Stimulated activated CD8-positive, alpha-beta memory T cell treated with anti-CD3 and anti-CD28 coated beads, Interleukin-12 subunit alpha, Interleukin-12 subunit beta, amount 100 ng/mL, for 24 hours (primary cell): ENCODE data around the gene YOD1.
A peak's percentile ranks its signal among the peaks of the same experiment; 100 is the strongest.

Source experiments
- DNase-seq: peaks from one replicate; pipeline ENCODE4 v3.0.0-alpha.2; 2020; ENCODE audit errors: extremely low read depth

YOD1 gene

DNA sequence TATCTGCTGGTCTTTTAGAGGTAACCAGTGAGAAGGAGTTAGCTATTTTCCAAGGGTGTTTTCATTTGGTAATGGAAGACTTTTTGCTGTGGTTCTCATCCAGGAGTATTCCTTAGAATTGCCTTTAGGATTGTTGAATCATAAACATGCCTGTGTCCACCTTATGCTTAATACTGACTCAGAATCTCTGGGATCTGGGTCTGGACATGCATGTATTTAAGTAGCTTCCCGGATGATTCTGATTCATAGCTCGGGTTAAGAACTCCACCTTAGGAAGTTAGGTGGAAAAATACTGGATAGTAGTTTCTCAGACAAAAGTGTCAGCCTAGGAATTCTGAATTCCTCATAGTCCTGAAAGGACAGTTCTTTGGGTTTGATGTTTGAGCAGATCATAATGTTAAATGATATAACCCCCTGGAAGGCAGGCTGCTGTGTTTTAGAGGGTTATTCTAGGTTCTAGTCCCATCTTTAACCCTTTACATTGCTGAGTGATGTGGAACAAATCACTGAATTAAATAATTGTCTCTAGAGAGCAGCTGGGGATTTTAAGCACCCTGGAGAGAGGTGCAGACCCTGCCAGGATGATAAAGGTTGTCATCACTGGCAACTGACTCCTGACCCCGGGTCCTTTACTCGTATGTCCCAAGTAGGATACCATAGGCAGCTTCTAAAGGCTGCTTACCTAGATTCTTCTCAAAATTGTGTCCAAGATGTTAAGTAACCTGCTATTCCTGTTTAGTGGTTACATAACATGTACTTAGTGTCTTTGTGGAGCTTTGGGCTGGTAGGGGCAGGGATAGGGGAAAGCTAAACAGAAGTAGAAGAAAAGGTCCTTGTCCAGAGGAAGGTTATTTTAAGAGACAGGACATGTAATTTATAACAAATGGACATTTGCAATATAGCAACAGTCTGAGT lies 23.2 kb upstream of the YOD1 start:
- no peak for DNase-seq

DNA sequence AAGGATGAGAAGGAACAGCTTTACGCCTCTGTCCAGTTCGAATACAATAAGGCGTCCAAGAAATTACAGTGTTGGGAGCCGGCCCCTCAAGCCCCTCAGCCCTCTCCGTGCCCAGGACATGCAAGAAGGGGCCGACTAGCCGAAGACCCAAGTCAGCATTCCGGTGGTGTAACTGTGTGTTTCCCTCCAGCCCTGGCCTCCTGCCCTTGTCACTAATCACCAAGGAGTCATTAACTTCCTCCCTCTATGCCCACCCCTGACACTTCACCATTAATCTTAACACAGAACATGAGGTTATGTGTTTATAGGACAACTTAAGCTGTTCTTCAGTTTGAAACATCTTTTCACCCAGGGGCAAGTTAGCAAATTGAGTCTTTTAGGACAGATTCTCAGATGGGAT lies 21.2 kb upstream of the YOD1 start:
- no peak for DNase-seq

DNA sequence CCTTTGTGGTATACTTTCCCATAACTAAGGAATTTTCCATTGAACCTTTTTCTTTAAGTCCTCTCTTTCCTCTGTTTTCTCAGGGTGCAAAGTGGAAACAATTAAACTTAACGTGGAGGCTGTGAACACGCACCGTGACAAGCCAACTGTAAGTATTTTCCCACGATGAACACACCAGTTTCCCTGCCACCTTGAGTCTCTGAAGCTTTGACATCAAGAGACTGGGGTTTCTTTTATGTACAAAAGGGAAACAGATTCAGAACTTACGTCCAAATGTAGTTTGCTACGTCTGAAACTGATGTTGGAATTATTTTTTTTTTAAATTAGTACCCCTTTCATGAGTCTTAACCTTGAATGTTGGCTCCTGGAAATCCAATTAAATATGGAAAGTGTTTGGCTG lies 20.4 kb upstream of the YOD1 start:
- no peak for DNase-seq

DNA sequence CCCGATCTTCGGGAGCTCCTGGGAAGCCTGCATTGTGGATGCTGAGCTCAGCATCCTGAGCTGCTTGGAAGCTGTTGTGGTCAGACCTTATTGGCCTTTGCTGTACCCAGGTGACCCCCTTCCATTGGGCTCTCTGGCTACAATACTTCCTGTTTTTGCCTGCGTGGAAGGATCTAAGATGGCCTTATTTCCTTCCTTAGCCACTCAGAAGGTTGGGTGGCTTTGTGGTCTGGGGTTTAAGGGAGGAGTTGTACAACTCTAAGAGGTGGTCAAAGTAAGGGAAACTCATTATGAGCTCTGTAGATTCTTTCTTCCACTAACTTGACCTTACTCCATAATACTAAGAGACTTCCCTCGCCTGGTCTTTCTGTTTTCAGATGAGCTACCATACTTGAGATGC lies 19.8 kb upstream of the YOD1 start:
- no peak for DNase-seq

DNA sequence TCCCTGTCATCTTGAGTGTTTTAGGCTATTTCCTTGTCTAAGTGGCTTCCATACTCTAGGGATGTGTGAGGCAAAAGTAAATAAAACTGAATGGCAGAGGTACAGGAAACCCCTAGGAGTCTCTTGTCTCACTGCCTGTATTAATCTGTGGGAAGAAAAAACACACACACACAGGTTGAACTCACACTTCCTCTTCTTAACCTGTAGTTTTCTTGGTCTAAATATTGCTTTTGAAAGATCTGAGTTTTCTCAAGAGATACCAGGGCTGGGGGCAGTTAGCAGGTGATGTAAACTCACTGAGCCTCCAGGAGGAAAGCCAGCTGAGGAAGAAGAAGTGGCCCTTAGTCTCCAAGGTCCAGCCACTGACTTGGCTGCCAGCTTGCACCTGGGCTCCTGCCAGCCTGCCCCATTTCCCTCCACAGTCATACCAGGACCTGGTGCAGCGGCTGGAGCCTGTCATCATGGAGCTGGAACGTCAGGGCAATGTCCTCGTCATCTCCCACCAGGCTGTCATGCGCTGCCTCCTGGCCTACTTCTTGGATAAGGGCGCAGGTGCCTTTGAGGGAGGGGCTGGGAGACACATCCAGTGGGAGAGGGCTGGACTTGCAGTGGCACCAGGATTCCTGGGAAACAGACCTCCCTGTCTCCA lies 19.0 kb upstream of the YOD1 start:
- no peak for DNase-seq

DNA sequence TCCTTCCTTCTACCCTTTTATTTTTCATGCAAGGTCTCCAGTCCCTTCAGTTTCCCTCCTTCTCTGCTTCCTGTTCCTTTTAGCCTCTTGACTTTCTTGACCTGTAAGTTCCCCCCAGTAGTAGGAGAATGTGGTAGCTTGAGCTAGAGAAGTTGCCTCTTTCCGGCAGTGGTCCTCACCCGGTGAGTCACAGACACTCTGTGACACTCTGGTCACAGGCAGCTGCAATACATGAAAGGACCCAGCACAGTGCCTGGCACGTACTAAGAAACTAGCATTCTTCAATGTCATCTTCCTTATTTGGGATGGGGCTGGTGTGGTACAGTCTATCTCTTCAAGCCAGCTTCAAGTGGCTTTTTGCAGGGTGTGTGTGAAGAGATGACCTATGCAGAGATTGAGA lies 18.1 kb upstream of the YOD1 start:
- no peak for DNase-seq

DNA sequence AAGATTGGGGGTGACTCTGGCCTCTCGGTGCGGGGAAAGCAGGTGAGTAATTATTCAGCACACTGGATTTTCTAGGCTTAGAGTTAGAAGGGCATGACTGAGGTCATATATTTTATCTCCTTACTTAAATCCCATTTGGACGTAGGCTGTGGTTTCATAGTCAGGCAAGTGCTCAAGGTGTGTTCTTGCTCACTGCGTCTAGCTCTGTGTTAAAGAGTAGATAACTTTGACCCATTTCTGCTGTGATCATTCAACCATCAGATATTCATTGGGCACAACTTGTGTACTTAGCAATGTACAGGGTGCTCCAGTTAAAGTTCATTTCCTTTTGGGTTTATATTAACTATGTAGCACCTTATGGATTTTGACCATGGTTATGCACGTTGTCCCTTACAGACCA lies 16.7 kb upstream of the YOD1 start:
- DNase-seq: no peak

DNA sequence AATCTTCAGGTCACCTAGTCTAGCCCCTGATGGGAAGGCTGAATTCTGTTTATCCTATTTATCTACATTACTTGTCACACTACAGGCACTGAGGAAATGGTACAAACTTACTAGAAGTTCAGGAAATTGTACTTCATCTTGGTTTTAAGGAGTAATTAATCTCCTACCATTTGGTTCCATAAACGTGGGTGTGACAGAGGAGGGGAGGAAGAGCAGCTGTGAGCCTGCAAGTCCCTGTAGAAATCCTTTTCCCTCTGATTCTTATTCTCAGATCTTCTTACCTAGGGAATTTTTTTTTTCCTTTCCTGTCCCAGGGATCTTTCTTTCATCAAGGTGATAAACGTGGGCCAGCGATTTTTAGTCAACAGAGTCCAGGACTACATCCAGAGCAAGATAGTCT lies 16.2 kb upstream of the YOD1 start:
- DNase-seq: no peak

DNA sequence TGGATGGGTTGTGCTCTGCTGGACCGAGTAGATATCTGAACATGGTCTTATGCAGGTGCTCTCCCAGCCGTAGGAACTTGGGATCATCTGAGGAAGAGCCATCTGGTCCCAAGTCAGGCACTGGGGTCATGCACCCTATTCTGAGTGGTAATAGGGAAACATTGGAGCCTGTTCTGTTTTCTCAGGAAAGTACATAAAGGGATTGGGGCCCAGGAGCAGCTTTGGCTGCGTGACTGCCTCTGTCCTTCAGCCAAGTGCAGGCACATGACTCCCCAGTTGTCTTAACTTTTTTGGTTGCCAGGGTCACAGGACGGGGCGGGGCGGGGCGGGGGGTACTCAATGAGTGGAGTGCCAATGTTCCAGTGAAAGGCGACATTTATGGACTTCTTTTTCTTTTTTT lies 13.6 kb upstream of the YOD1 start:
- DNase-seq: no peak

DNA sequence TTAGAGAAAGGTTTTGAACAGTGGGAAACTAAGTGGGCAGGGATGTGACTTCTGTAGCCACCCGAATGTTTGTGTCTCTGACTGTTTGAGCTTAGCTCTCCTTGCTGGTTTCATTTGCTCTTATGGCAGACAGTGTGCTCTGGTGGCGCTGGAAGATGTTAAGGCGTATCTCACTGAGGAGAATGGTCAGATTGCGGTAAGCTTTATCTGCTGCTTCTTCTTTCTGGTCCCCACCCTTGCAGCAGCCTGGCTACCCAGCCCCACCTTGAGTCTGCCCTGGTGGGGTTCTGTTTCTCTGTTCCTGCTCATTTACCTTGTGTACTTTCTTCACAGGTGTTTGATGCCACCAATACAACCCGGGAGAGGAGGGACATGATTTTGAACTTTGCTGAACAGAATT lies 12.0 kb upstream of the YOD1 start:
- no peak for DNase-seq

DNA sequence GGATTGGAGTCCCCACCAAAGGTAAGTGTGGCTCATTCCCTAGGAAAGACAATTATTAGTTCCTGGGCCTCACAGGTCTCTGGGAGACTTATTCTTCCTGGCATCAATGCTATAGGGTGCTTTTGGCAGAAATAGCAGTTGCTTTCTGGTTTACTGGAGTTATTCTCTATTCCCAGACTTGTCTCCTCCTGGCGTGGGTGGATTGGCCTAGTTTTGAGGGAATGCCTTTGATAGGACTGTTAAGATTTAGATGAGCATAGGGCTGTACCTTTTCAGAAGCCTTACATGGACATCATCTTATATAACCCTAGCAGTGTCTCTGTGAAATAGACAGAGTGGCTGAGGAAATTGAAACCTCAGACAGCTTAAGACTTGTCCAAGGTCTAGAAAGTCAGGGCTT lies 11.1 kb upstream of the YOD1 start:
- DNase-seq: no peak

DNA sequence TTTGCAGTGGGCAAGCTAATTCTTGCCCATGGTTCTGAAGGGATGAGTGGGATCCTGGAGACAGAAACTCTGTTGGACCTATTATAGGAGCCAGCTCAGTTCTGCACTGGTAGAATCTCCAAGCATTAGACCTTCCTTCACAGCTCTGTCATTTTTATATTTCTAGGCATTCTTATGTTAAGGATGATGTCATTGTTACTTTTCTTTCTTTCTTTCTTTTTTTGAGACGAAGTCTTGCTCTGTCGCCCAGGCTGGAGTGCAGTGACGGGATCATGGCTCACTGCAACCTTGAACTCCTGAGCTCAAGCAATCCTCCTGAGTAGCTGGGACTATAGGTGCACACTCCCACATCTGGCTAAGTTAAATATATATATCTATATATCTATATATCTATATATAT lies 9.6 kb upstream of the YOD1 start:
- DNase-seq: no peak

DNA sequence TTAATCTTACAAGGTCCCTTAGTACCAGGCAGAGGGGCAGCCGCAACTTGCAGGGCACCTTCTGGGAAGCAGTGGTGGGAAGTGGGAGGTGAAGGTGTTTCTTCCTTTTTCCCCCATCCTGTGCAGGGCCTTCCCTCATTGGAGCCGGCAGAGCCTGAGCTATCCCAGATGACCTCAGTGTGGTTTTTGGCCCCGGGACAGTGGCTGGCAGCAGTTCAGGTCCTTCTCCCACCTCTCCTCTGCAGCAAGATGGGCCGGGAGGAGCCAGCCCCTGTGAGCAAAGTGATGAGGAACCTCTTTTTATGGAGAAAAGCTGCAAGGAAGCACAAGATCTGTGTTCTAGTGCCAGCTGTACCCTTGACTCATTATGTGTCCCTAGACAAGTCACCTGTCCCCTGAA lies 8.9 kb upstream of the YOD1 start:
- no peak for DNase-seq

DNA sequence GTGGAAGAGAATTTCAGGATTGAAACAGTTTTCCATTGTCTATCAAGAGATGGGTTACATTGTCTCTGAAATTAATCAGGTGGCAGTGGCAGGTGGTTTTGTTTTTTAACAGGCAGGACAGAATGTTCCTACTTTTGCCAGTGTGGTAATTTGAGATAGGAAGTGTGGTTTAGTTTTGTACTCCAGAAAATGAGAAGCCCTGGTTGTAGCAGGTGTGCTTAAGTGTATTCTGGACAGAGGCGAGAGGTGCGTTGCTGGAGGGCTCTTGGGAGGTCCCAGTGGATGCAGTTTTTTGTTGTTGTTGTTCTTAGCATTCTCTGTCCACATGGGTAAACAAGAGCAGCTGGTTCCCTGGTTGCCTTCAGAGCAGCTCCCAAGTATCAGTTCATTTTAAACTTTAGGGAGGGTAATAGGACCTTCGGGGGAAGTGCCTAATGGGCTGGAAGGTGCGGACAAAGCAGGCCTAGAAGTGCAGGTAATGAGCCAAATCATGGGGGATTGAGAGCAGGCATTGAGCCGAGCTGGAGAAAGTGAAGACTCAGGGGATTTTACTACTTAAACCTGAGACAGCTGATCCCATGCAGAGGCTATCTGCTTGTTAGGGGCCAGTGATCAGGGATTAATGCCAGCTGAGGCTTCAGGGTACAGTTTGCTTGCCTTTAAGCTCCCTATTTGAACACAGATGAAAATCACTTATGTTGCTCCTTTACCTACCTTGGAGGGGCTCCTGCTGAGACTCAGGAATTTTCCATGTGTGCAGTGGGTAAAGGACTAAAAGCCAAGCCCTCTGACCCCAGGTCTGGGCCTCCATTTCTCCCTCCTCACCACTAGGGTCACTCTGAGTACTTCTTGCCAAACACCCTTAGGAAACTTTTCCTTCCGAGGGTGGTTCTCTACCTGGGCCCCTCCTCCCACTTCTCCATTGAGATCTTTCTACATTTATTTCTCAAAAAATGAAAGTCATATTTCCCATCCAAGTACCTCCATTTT lies 8.2 kb upstream of the YOD1 start:
- no peak for DNase-seq

DNA sequence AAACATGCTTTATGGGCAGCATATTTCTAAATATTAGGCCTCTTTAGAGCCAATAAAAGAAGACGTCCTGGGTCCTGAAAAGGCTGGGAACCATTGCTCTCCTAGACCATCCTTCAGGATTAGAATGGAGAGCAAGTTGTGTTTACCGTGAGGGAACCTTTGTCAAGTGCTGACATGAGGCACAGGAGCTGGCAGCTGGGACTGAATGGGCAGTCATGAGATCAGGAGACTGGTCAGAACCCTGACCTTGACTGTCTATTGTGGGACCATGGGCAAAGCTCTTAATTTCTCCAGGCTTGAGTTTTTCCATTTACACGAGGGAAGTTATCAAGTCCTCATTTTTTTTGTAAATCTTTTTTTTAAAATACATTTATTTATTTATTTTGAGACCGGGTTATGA lies 7.2 kb upstream of the YOD1 start:
- DNase-seq: no peak

DNA sequence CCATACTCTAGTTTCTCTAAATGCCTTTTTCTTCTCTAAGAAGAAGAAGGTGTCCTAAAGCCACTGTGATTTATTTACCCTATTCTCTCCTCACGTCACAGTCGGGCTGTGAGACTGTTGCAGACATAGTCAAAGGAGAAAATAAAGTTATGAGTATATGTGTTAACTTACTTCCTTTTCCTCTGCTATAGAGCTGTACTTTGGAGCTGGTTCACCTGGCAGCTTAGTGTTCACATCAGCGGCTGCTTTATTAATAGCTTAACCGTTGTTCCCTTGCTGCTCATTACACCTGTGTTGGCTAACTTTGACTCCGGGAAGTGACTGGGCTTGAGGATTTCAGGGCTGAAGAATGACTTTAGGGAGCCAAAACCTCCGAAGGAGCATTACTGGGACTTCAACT lies 5.7 kb upstream of the YOD1 start:
- no peak for DNase-seq

DNA sequence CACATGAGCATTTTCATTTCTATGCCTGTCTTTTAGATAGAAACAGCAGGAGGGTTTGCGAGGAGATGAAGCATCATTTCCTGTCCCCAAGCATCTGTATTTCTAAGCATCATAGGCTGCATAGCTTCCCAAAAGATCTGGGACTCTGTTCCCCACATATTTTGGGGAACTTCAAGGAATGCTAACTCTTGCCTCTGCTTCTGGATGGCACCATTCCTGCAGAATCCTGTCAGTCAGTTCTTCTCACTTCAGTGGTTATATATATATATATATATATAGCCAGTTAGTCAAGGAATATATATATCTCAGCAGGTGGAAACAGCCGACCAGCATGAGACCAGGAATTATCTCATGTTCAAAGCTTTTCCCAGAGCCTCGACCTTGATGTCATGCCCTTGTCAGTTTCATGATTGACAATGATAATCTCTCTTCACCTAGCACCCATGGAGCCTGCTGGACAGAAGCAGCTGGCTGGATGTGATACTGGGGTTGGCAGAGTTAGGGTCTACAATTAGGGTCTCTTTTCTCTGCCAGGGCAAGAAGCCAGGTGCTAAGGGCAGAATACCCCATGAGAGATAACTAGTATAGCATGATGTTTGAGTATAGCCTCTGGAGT lies 4.5 kb upstream of the YOD1 start:
- DNase-seq: no peak

DNA sequence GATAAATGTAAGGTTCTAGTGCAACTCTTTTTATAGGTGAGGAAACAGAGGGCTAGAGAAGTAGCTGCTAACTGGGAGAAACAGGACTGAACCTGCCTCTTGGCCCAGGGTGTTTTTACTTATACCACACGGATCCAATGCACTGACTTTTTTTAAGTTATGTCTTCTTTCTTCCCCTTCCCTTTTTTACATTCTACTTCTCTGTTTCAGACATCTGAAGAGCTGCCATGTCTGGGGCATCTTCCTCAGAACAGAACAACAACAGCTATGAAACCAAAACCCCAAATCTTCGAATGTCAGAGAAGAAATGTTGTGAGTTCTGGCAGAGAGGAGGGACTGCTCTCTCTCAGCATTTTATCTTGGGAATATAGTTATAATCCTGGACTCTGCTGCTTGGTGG lies 3.5 kb upstream of the YOD1 start:
- no peak for DNase-seq

DNA sequence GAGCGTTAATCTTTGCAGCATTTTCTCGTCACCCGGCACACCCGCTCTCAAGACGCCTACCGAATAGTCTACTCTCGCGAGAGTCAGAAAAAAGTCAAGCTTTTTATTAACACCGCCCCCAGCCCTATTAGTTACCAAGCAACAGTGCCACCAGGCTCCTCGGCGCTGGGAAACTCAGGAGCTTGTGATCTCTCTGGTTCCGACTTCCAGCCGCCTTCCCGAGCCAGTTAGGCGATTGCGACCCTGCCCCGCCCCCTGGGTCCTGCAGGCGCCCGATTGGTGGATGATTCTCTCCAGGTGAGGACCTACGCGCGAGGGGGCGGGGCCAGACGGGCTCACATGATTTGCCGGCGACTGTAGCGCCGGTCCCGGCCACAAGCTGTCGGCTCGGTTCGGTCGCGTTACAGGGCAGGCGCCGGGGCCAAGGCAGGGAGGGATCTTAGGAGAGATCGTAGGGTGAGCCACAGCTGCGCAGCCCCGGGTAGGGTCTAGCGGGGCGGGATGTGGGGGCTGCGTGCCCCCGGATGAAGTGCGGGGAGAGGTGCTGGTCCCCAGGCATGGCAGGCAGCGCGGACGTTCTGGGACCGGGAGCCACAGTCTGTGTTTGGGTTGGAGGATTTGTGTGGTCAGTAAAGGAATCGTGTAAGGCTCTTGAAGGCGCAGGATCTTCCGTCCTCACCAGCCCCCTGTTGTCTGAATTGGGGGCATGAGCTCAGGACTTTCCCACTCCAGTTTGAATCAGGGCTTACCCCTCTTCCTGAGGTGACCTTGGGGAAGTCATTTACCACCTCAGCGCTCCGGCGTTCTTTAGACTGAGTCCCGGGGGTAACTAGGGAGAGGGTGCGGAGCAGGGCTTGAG lies 2.1 kb upstream of the YOD1 start, which contains the start of gene PFKFB2:
Gene PFKFB2, plus strand, starts transcription at position 365 of the 859 bp plus-strand sequence. CDS start 1,443 bp downstream, outside the sequence.
- peak; percentile 87 for DNase-seq

DNA sequence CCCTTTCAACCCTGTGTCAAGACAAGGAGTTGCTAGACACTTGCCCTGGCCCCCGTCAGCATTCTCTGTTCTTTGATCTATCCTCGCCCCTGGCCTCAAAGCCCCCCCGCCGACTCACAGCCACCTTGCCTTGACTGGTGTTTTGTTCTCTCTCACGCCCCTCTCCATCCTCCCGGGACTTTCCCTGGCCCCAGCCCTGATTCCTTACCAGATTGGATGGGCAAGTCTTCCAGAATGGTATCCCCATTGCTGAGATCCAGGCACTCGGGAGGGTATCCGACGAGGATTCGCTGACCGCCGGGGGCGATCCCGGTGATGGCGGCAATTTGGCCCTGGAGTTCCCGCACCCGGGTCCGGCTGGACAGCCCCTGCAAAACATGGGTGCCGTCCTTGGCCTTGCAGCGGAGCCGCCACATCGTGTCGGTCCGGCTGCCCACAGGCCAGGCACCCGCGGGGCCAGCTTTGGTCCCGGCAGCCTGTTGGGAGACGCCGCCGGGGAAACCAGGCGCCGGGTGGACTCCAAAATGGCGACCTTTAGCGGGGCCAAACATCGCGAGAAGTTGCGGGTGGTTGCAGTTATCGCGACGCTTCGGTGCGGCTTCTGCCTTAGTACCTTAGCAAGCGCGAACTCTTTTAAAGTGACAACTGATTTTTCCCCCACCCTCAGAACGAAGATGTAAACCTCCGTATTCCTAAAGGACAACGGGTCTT lies 373 bp downstream of the YOD1 start:
- DNase-seq: peak; percentile 69
